ENCODE data around the gene PRKCZ. TPM values are rescaled to one million over a fixed set of nuclear protein-coding genes. Genes with fewer than 3 reads are reported as not detected.

Gene PRKCZ
- total RNA-seq, 2 experiments from 2014 or later: 6.8 to 7.0 TPM

DNA sequence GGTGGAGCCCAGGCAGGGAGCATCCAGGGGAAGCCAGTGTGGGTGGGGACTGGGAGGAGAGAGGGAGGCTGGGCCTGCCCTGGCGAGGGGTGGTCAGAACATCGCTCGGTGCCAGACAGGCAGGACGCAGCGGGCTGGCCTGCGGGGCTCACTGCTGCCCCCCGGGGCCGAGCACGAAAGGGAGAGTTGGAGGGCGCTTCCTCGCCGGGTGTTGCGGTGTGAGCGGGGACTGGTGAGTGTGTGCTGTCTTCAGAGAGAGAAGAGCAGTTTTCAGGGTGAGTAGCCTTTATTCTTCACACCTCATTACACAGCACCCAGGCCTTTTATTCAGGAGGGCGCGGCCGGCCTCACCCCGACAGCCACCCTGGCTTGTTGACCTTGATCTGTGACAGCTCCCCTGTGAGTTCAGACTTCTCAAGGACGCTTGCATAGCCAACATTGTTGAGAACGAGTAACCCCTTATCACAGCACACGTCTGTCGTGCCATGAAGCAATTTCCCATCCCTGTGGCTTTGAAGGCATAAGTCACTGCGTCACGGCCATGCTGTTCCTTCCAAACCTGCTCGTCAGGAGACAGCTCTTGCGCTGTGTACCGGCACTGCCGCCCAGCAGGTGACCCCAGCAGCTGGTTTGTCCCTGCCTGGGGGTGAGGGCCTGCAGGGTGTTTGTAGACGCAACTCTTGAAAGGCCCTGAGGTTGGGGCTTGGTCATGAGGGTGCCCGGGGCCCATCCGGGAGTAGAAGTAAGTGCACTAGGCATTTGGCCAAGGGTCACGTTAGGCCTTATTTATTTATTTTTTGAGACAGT is 54.6 kb downstream of the PRKCZ start:
- CTCF ChIA-PET: no interaction called here
- Mint-ChIP-seq H3K4me1 (ENCODE audit: low read depth) (no peaks in the 10 kb centered on the region), H3K4me3 (no peak overlapping the region), H3K27me3 (ENCODE audit: low read depth) (no peaks in the 10 kb centered on the region), H3K27ac (no peak overlapping the region), H3K36me3 (ENCODE audit: low read depth) (no peaks in the 10 kb centered on the region), H3K9me3 (no peaks in the 10 kb centered on the region)
- intact Hi-C loops (cut with micrococcal nuclease): no loop called here
- no peak for DNase-seq

DNA sequence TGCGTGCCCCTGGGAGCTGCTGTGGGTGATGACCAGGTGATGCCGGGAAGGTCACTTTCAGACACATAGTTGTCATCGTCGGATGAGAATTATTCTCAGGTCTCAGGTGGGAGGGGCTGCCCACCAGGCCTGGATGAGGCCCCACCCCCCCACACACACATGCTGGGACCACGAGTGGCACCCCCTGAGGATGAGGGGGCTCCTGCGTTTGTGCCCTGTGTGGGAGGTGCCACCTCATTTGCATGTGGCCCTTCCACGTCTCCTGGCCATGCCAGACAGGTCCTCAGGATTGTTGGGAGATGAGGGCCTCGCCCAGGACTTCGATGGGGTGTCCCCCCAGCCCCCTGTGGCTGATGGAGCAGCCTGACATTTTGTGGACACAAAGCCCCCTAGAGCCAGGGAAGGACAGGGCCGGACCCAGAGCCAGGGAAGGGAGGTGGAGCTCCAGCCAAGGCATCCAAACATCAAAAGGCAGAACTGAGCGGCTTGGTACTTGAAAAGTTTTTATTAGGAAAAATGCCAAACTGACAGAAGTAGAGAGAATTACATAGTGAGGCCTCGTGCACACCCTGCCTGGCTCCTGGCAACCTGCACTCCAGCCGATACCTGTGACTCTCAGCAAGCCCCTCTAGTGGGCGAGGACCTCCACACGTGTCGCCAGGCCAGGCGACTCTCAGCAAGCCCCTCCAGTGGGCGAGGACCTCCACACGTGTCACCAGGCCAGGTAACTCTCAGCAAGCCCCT is 55.7 kb downstream of the PRKCZ start:
- intact Hi-C loops (cut with micrococcal nuclease): no loop called here
- no peaks in the 10 kb centered on the region for H3K36me3 Mint-ChIP-seq (ENCODE audit: low read depth)
- no peak for DNase-seq
- H3K4me3 Mint-ChIP-seq: no peak overlapping the region
- H3K9me3 Mint-ChIP-seq: no peaks in the 10 kb centered on the region
- CTCF ChIA-PET: no interaction called here
- H3K4me1 Mint-ChIP-seq (ENCODE audit: low read depth): no peaks in the 10 kb centered on the region
- H3K27ac Mint-ChIP-seq: no peak overlapping the region
- H3K27me3 Mint-ChIP-seq (ENCODE audit: low read depth): no peaks in the 10 kb centered on the region

DNA sequence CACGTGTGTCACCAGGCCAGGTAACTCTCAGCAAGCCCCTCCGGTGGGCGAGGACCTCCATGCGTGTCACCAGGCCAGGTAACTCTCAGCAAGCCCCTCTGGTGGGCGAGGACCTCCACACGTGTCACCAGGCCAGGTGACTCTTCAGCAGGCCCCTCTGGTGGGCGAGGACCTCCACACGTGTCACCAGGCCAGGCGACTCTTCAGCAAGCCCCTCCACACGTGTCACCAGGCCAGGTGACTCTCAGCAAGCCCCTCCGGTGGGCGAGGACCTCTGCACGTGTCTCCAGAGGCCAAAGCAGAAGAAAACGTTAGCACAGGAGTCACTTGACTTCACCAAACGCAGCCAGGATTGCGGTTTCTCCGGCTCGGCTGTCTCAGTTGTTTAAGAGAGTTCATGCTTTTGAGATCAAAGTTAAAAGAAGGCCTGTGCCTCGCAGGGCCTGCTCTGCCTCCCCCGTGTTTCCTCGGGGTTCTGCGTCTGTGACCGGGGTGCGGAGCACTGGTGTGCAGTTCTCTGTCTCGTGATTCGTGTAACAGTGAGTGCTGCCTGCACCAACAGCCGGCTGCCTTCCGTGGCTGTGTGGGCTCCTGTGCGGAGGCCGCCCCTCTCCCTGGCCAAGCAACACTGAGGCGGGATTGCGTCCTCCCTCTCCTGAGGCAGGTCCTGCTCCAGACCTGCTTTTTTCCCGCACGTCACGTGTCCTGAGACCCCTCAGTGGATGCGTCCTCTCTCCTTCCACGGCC is 56.6 kb downstream of the PRKCZ start:
- no peaks in the 10 kb centered on the region for H3K4me1 Mint-ChIP-seq (ENCODE audit: low read depth)
- H3K27ac Mint-ChIP-seq: no peak overlapping the region
- H3K4me3 Mint-ChIP-seq: no peak overlapping the region
- CTCF ChIA-PET: no interaction called here
- H3K27me3 Mint-ChIP-seq (ENCODE audit: low read depth): no peaks in the 10 kb centered on the region
- no peaks in the 10 kb centered on the region for H3K36me3 Mint-ChIP-seq (ENCODE audit: low read depth)
- intact Hi-C loops (cut with micrococcal nuclease): no loop called here
- DNase-seq: no peak
- no peaks in the 10 kb centered on the region for H3K9me3 Mint-ChIP-seq

DNA sequence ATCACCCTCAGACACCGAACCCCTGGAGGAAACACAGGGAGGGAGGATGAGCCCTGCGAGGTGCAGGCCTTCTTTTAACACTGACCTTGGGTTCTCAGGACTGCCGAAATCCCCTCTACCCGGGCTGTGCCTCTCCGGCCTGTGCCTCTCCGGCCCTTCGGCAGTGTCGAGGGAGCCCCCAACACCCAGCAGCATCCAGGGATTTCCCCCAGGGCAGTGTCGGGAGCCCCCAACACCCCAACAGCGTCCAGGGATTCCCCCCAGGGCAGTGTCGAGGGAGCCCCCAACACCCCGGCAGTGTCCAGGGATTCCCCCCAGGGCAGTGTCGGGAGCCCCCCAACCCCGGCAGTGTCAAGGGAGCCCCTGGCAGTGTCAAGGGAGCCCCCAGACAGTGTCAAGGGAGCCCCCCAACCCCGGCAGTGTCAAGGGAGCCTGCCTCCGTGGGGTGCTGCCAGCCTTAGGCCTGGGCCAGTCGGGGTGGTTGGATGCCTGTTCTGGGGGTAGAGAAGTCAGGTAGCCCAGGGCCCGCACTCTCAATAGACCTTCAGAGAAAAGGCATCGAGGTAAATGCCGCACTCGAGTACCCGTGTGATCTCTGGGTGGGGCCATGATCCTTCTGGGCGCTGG is 57.5 kb downstream of the PRKCZ start:
- CTCF ChIA-PET: no interaction called here
- no peaks in the 10 kb centered on the region for H3K4me1 Mint-ChIP-seq (ENCODE audit: low read depth)
- H3K4me3 Mint-ChIP-seq: no peak overlapping the region
- intact Hi-C loops (cut with micrococcal nuclease): no loop called here
- H3K27ac Mint-ChIP-seq: no peak overlapping the region
- no peaks in the 10 kb centered on the region for H3K27me3 Mint-ChIP-seq (ENCODE audit: low read depth)
- H3K36me3 Mint-ChIP-seq (ENCODE audit: low read depth): no peaks in the 10 kb centered on the region
- no peaks in the 10 kb centered on the region for H3K9me3 Mint-ChIP-seq
- no peak for DNase-seq

DNA sequence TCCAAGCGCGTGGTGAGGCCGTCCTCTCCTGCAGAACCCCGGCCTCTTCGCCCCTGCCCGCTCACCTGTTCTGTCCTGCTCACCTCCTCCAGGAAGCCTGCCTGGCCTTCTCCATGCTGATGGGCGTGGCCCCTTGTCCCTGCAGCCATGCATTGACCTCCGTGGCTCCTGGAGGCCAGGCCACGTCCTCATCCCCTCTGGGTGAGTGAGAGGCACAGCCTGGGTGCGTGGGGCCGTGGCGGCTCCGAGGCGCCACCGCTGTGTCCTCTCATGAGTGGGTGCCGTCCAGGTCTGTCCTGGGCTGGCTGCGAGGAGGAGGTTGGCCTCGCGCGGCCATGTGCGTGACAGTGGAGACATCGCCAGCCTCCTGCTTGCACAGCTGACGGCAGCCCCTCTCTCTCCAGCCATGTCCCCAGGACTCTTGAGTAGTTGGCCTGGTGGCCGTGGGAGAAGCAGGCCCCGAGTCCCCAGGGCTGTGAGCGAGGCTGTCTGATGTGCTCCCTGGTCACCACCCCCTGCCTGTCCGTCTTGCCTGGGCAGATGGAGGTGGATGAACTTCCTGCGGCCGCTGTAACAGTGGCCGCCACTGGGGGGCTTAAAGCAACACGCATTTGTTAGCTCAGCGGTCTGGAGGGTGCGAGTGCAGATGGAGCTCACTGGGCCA is 58.1 kb downstream of the PRKCZ start:
- no peak overlapping the region for H3K4me3 Mint-ChIP-seq
- DNase-seq: no peak
- no peaks in the 10 kb centered on the region for H3K9me3 Mint-ChIP-seq
- intact Hi-C loops (cut with micrococcal nuclease): no loop called here
- no peaks in the 10 kb centered on the region for H3K27me3 Mint-ChIP-seq (ENCODE audit: low read depth)
- CTCF ChIA-PET: no interaction called here
- H3K4me1 Mint-ChIP-seq (ENCODE audit: low read depth): no peaks in the 10 kb centered on the region
- no peaks in the 10 kb centered on the region for H3K36me3 Mint-ChIP-seq (ENCODE audit: low read depth)
- no peak overlapping the region for H3K27ac Mint-ChIP-seq

DNA sequence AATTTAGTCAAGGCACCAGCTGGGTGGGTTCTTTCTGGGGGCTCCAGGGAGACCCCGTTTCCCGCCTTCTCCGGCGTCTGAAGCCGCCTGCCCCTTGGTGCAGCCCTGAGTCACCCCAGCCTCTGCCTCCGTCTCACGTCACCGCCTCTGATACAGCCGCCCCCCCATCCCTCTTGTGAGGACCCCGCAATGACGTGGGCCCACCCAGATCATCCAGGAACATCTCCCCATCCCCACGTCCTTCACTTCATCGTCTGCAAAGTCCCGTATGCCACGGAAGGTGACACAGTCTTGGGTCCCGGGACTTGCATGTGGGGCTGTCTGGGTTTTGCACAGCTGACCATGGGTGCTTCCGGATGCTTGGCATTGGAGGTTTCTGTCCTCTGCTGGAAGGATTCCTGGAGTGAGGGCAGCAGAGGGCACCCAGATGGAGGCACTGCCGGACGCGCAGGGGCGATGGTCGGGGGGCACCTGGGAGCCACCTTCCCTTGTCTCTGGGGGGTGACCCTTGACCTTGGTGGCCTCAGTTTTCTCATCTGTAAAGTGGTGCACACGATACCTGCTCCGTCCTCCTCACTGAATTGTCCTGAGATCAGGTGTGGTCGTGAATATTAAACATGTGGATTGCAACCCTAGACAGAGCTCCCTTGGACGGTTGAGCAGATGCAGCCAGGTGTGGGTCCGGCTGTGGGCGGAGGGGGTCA is 58.8 kb downstream of the PRKCZ start:
- Mint-ChIP-seq H3K9me3 (no peaks in the 10 kb centered on the region), H3K4me3 (no peak overlapping the region), H3K27me3 (ENCODE audit: low read depth) (no peaks in the 10 kb centered on the region), H3K36me3 (ENCODE audit: low read depth) (no peaks in the 10 kb centered on the region), H3K27ac (no peak overlapping the region), H3K4me1 (ENCODE audit: low read depth) (no peaks in the 10 kb centered on the region)
- intact Hi-C loops (cut with micrococcal nuclease): no loop called here
- DNase-seq: no peak
- CTCF ChIA-PET: no interaction called here

DNA sequence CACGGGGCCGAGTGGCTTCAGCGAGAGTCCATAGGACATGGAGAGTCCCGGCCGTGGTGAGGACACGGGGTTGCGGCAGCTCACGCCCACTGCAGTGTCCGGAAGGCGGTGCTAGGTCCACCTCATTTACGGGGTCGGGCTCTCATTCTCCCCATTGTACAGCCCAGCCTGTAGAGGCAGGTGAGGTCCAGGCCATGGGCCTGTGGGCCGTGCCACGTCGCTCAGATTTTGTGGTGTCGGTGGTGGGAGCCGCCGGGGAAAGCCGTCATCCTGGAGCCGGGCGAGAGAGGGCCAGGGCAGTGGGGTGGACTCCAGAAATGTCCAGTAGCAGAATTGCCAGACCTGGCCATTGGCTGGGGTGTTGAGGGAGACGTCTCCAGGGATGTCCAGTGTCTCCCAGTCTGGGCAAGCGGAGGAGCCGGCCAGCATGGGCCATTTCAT is 59.4 kb downstream of the PRKCZ start:
- Mint-ChIP-seq H3K4me3 (no peak overlapping the region), H3K27ac (no peak overlapping the region), H3K36me3 (ENCODE audit: low read depth) (no peaks in the 10 kb centered on the region), H3K27me3 (ENCODE audit: low read depth) (no peaks in the 10 kb centered on the region), H3K9me3 (no peaks in the 10 kb centered on the region), H3K4me1 (ENCODE audit: low read depth) (no peaks in the 10 kb centered on the region)
- no peak for DNase-seq
- CTCF ChIA-PET: no interaction called here
- intact Hi-C loops (cut with micrococcal nuclease): no loop called here

DNA sequence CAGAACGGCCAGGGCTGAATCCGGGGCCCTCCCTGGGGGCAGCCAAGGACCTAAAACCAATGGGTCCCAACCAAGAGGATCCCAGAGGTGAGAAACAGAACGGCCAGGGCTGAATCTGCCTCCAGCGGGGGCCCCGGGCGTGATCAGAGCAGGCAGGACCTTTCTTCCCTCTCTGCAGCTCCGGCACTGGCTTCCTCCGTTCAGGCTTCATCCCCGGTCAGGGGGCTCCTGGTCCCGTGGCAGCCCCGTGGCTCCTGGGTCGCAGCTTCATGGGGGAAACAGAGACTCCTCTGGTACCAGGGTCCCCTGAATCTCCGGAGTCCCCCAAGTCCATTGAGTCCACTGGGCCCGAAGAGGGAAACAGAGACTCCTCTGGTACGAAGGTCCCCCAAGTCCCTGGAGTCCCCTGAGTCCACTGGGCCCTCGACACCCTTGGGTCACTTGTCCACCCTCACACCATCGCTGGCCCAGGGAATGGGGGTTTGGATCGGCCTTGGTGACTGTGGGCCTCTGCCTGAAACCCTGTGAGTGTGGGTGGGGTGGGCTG is 60.1 kb downstream of the PRKCZ start:
- no peak for DNase-seq
- H3K4me3 Mint-ChIP-seq: no peak overlapping the region
- no peaks in the 10 kb centered on the region for H3K27me3 Mint-ChIP-seq (ENCODE audit: low read depth)
- CTCF ChIA-PET: no interaction called here
- H3K27ac Mint-ChIP-seq: no peak overlapping the region
- intact Hi-C loops (cut with micrococcal nuclease): no loop called here
- H3K4me1 Mint-ChIP-seq (ENCODE audit: low read depth): peaks cover 2% of the 10 kb centered on the region
- H3K36me3 Mint-ChIP-seq (ENCODE audit: low read depth): no peaks in the 10 kb centered on the region
- no peaks in the 10 kb centered on the region for H3K9me3 Mint-ChIP-seq

DNA sequence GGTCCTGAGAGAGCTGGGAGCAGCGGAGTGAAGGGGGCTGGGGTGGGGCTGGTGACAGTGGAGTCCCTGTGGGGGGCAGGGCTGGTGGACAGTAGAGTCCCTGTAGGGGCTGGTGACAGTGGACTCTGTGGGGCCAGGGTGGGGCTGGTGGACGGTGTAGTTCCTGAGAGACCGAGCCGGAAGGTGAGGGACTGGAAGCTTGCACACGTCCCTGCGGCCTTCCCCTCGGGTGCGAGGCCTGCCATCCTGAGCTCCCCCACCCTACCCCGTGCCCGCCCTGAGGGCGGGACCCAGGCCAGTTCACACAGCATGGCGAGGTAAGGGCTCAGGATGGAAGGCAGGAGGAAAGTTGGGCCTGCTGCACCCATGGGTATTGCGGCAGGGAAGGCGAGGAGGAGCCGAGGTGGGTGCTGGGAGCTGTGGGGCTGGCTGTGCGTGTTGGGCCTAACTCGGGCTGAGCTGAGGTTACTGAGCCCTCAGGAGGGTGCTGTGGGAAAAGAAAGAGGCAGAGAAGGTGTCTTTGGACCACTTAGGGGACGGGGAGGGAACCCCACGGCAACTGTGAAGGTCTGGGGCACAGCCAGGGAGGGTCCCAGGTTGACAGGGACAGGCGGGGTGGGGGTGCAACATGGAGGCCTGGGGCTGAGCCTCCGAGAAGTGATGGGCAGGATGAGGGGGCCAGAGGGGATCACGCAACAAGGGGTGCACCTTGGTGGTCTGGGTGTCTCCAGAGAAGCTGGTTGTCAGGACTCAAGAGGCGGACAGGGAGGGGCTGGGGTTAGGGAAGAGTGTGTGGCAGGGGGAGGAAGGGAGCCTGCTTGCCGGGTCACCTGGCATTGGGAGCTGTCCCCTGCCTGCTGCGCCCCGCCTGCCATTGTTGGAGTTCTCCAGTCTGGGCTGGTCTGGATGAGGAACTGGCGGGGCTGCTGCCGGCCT is 60.8 kb downstream of the PRKCZ start:
- peaks cover 7% of the 10 kb centered on the region for H3K4me1 Mint-ChIP-seq (ENCODE audit: low read depth)
- H3K27me3 Mint-ChIP-seq (ENCODE audit: low read depth): no peaks in the 10 kb centered on the region
- CTCF ChIA-PET: no interaction called here
- no peak for DNase-seq
- no peaks in the 10 kb centered on the region for H3K36me3 Mint-ChIP-seq (ENCODE audit: low read depth)
- H3K27ac Mint-ChIP-seq: no peak overlapping the region
- no peaks in the 10 kb centered on the region for H3K9me3 Mint-ChIP-seq
- intact Hi-C loops (cut with micrococcal nuclease): no loop called here
- H3K4me3 Mint-ChIP-seq: no peak overlapping the region

DNA sequence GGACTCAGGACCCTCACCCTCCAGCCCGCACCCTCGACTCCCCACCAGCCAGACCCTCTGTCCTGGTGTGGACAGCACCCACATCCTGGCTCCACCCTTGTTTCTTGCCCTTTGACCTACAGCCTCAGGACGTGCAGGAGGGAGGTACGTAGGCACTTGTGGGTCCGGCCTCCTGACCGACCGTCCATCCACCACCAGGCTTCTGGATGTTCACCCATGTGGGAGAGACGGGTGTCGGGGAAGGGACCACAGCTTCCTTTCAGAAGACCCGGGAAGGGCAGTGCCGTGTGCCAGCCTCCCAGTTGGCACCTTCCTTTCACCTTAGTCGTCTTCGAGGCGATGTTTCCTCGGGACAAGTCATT is 61.4 kb downstream of the PRKCZ start:
- Mint-ChIP-seq H3K4me1 (ENCODE audit: low read depth) (peaks cover 7% of the 10 kb centered on the region), H3K4me3 (no peak overlapping the region), H3K9me3 (no peaks in the 10 kb centered on the region), H3K27ac (no peak overlapping the region), H3K27me3 (ENCODE audit: low read depth) (no peaks in the 10 kb centered on the region), H3K36me3 (ENCODE audit: low read depth) (no peaks in the 10 kb centered on the region)
- CTCF ChIA-PET: no interaction called here
- intact Hi-C loops (cut with micrococcal nuclease): no loop called here
- no peak for DNase-seq

DNA sequence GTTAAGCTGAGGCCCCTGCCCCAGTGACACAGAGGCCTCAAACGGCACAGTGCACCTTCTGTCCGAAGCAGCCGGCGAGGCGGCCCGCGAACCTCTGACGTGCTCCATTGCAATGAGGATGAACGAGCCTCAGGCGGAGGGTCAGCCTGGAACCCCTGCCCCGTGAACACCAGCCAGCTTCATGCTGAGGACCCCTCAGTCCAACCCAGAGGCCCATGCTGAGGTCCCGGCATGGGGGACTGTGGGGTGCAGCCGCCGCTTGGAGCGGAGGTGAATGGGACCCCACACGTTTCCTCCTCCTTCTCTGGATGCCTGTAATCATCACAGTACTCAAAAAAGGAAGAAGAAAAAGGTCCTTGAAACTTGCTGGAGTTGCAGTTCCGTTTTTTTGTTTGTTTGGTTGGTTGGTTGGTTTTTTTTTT is 62.1 kb downstream of the PRKCZ start:
- intact Hi-C loops (cut with micrococcal nuclease): no loop called here
- Mint-ChIP-seq H3K4me1 (ENCODE audit: low read depth) (peaks cover 7% of the 10 kb centered on the region), H3K27ac (no peak overlapping the region), H3K9me3 (no peaks in the 10 kb centered on the region), H3K36me3 (ENCODE audit: low read depth) (no peaks in the 10 kb centered on the region), H3K4me3 (no peak overlapping the region), H3K27me3 (ENCODE audit: low read depth) (no peaks in the 10 kb centered on the region)
- DNase-seq: no peak
- CTCF ChIA-PET: no interaction called here

Data from activated naive CD4-positive, alpha-beta T cell treated with anti-CD3 and anti-CD28 coated beads for 36 hours (primary cell).